Keratinocyte (primary cell): ENCODE results near the gene FLNA. TPM values are rescaled to one million over a fixed set of nuclear protein-coding genes. Genes with fewer than 3 reads are reported as not detected.

Source experiments
- DNase-seq: peaks from one replicate; pipeline ENCODE4 v3.0.0-alpha.2; 2011; ENCODE audit warnings: low read depth, missing footprints, low spot score
- FAIRE-seq: peaks from 2 replicates; lab custom pipeline; 2011; peaks lifted over from hg19 to GRCh38; lab: Jason Lieb, UNC
- H2AFZ ChIP-seq: 2 replicates; pipeline ENCODE4 v1.6.0; 2012; ENCODE audit warnings: low read length, control low read depth, inconsistent platforms; ENCODE audit not compliant: control insufficient read depth
- H3K27ac ChIP-seq: 2 replicates; pipeline ENCODE4 v1.5.1; 2011; ENCODE audit warnings: low read length; ENCODE audit not compliant: control insufficient read depth, insufficient read depth
- H3K27me3 ChIP-seq: 3 replicates; pipeline ENCODE4 v1.6.0; 2011; ENCODE audit warnings: low read length; ENCODE audit not compliant: control insufficient read depth, insufficient read depth; ENCODE audit errors: extremely low read depth
- H3K36me3 ChIP-seq, 2 experiments: 2 replicates in 1 of 2; 3 replicates in 1 of 2; pipeline ENCODE4 v1.5.1; 2011; ENCODE audit warnings: low read length in 2 of 2, mild to moderate bottlenecking in 1 of 2; ENCODE audit not compliant: control insufficient read depth in 2 of 2, insufficient read depth in 2 of 2; ENCODE audit errors: extremely low read depth in 1 of 2
- H3K4me1 ChIP-seq: 3 replicates; pipeline ENCODE4 v1.5.1; 2011; ENCODE audit warnings: low read length; ENCODE audit not compliant: control insufficient read depth, insufficient read depth; ENCODE audit errors: extremely low read depth
- H3K4me2 ChIP-seq: 3 replicates; pipeline ENCODE4 v1.6.0; 2011; ENCODE audit warnings: low read depth, low read length; ENCODE audit not compliant: control insufficient read depth, insufficient read depth; ENCODE audit errors: extremely low read depth
- H3K4me3 ChIP-seq, 3 experiments: fragments of 200-600 bp in 1 of 3; sonication (generic) in 1 of 3; 2 replicates in 2 of 3; 3 replicates in 1 of 3; pipeline ENCODE4 v1.5.1; 2011 to 2016; ENCODE audit warnings: low read length in 3 of 3, mild to moderate bottlenecking in 3 of 3, control low read depth in 2 of 3, inconsistent platforms in 1 of 3, low read depth in 1 of 3, mixed read lengths in 1 of 3, mixed run types in 1 of 3, moderate library complexity in 1 of 3; ENCODE audit not compliant: control insufficient read depth in 2 of 3, insufficient read depth in 2 of 3; ENCODE audit errors: extremely low read depth in 1 of 3
- H3K79me2 ChIP-seq: 2 replicates; pipeline ENCODE4 v1.6.0; 2012; ENCODE audit warnings: low read length; ENCODE audit not compliant: control insufficient read depth, insufficient read depth
- H3K9ac ChIP-seq: 3 replicates; pipeline ENCODE4 v1.6.0; 2011; ENCODE audit warnings: low read length; ENCODE audit not compliant: control insufficient read depth, insufficient read depth; ENCODE audit errors: extremely low read depth
- H3K9me1 ChIP-seq: 3 replicates; pipeline ENCODE4 v1.6.0; 2011; ENCODE audit warnings: low read length; ENCODE audit not compliant: control insufficient read depth, insufficient read depth; ENCODE audit errors: extremely low read depth
- H3K9me3 ChIP-seq: 2 replicates; pipeline ENCODE4 v1.5.1; 2012; ENCODE audit warnings: low read depth, low read length; ENCODE audit not compliant: control insufficient read depth
- H4K20me1 ChIP-seq: 3 replicates; pipeline ENCODE4 v1.6.0; 2011; ENCODE audit warnings: low read length; ENCODE audit not compliant: control insufficient read depth, insufficient read depth; ENCODE audit errors: extremely low read depth
- CTCF ChIP-seq, 3 experiments: IDR thresholded peaks in 1 of 3; conservative IDR thresholded peaks in 1 of 3; optimal IDR thresholded peaks in 1 of 3; 2 replicates in 2 of 3; 3 replicates in 1 of 3; pipeline versions ENCODE3 to v1.5.1; 2011; ENCODE audit warnings: low read length in 3 of 3, mild to moderate bottlenecking in 3 of 3, moderate library complexity in 2 of 3, control low read depth in 1 of 3, inconsistent platforms in 1 of 3; ENCODE audit not compliant: insufficient read depth in 2 of 3; ENCODE audit errors: extremely low read depth in 1 of 3
- EZH2 ChIP-seq: IDR thresholded peaks from one replicate; pipeline ENCODE4 v1.6.1; 2012; ENCODE audit warnings: inconsistent platforms, mild to moderate bottlenecking, low read length, moderate library complexity
- dilution Hi-C: fragments of 300-500 bp; cut with MboI; formaldehyde crosslinking; loops from one replicate; pipeline ENCODE4 v1.7.0; 2020; ENCODE audit warnings: low sequenced_read_pairs; ENCODE audit not compliant: extremely low pct_ligation_motif_present
- polyA plus RNA-seq, 5 experiments: library from polyadenylated mRNA; depleted of rRNA in 3 of 5; stranded (reverse) in 3 of 5; stranded (forward) in 1 of 5; unstranded in 1 of 5; fragments of >200 nt; gene quantifications; 1 replicate in 1 of 5; 2 replicates in 3 of 5; 3 replicates in 1 of 5; pipeline versions ENCODE4 v1.2.1 to v1.2.3, GENCODE V29; 2011 to 2012; ENCODE audit warnings: missing spikeins in 2 of 5, low read depth in 1 of 5, low replicate concordance in 1 of 5

Gene FLNA
- polyA plus RNA-seq, 1 donor (not counting 4 experiments of a cell fraction or from before 2014, with no cell fraction given) = 245 TPM

GRCh38 chrX:154360155-154360713 is 14.2 kb downstream of the FLNA start:
- no peaks in the 10 kb centered on the region for H3K9me1 ChIP-seq
- H3K79me2 ChIP-seq = peaks cover 63% of the 10 kb centered on the region
- DNase-seq = no peak
- H3K27me3 ChIP-seq = no peaks in the 10 kb centered on the region
- dilution Hi-C loops = no loop called here
- no peak overlapping the region for H3K9ac ChIP-seq
- no peak overlapping the region for H3K4me3 ChIP-seq
- H2AFZ ChIP-seq = no peak overlapping the region
- H3K9me3 ChIP-seq = no peaks in the 10 kb centered on the region
- peaks cover 44% of the 10 kb centered on the region for H4K20me1 ChIP-seq
- no peak overlapping the region for H3K27ac ChIP-seq
- no peak overlapping the region for H3K4me2 ChIP-seq
- no peak for FAIRE-seq
- H3K36me3 ChIP-seq = peaks cover 21 to 27% of the 10 kb centered on the region in 2 experiments
- H3K4me1 ChIP-seq = no peaks in the 10 kb centered on the region
- TF ChIP-seq EZH2 = no peak
- TF ChIP-seq CTCF (optimal IDR thresholded peaks at IDR 0.05 in 1 of 3, IDR thresholded peaks at IDR 0.05 in 1 of 3, conservative IDR thresholded peaks at IDR 0.05 in 1 of 3; ENCODE audit: extremely low read depth in 1 of 3, insufficient read depth in 2 of 3, low read length in 3 of 3) = no peak

GRCh38 chrX:154359362-154360154 is 14.9 kb downstream of the FLNA start:
- TF ChIP-seq EZH2 (no peak), CTCF (optimal IDR thresholded peaks at IDR 0.05 in 1 of 3, IDR thresholded peaks at IDR 0.05 in 1 of 3, conservative IDR thresholded peaks at IDR 0.05 in 1 of 3; ENCODE audit: extremely low read depth in 1 of 3, insufficient read depth in 2 of 3, low read length in 3 of 3) (no peak)
- Histone ChIP-seq H3K4me3 (no peak overlapping the region), H3K4me1 (no peaks in the 10 kb centered on the region), H2AFZ (no peak overlapping the region), H3K79me2 (peaks cover 56% of the 10 kb centered on the region), H4K20me1 (peaks cover 44% of the 10 kb centered on the region), H3K27me3 (no peaks in the 10 kb centered on the region), H3K27ac (no peak overlapping the region), H3K9me1 (no peaks in the 10 kb centered on the region), H3K9ac (no peak overlapping the region), H3K36me3 (peaks cover 20 to 25% of the 10 kb centered on the region in 2 experiments), H3K4me2 (no peak overlapping the region), H3K9me3 (no peaks in the 10 kb centered on the region)
- FAIRE-seq (no peak), DNase-seq (no peak)
- dilution Hi-C loops = no loop called here
